ENCODE results near the gene MCHR1. TPM values are rescaled to one million over a fixed set of nuclear protein-coding genes. Genes with fewer than 3 reads are reported as not detected.

MCHR1 gene
- total and polyA plus RNA-seq, 2 experiments from 2014 or later = 0.91 to 2.4 TPM

DNA sequence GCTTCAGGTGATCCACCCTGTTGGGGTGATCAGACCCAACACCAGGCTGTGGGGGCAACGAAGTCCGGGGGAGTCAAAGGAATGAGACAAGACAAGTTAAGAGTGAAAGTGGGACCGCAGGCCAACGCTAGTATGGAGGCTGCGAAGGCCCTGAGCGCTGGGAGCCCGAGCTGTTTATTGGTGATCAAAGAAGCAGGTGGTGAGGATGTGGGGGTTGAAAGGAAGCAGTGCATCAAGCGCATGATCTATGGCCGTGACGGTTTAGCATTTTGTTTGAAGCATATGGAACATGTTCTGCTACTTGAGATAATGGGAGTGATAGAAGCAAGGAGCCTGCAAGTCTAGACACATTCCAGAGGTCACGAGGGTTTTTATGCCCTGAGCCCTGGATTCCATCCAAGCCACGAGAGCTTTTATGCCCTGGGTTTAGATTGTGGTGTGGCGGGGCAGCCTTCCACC lies 49.5 kb downstream of the MCHR1 start:
- Histone ChIP-seq H3K4me1 (ENCODE audit: insufficient read depth) (peaks cover 38% of the 10 kb centered on the region), H3F3A (replicated peaks; ENCODE audit: low read depth) (peaks cover 8% of the 10 kb centered on the region), H3K4me2 (peak overlapping the region; percentile 63; the same call in 1 of the 2 replicates), H3K4me3 (no peak overlapping the region), H3K36me3 (ENCODE audit: insufficient read depth) (no peaks in the 10 kb centered on the region), H3K9me2 (ENCODE audit: insufficient read depth) (no peaks in the 10 kb centered on the region), H2AFZ (peak overlapping the region; percentile 84), H4K20me1 (replicated peaks; ENCODE audit: insufficient read depth) (no peaks in the 10 kb centered on the region), H3K27ac (ENCODE audit: low read depth) (peak overlapping the region; percentile 85), H3K27me3 (ENCODE audit: insufficient read depth) (no peaks in the 10 kb centered on the region), H3K79me2 (replicated peaks; ENCODE audit: insufficient read depth) (no peaks in the 10 kb centered on the region)
- H3K27ac Mint-ChIP-seq = 0 out of 2 replicates have a peak overlapping the region, but pooled peaks have one; percentile 20
- H3K4me3 Mint-ChIP-seq = no peak overlapping the region; the same call in 2 of the 3 replicates
- no peak for DNase-seq (ENCODE audit: low spot score)
- H3K4me1 Mint-ChIP-seq = peaks cover 34% of the 10 kb centered on the region
- H3K36me3 Mint-ChIP-seq (ENCODE audit: low read depth) = 0 out of 3 replicates have a peak, but pooled peaks cover 3% of the 10 kb centered on the region
- no peaks in the 10 kb centered on the region for H3K27me3 Mint-ChIP-seq (ENCODE audit: insufficient read depth, low read depth, poor library complexity)
- H3K9me3 Mint-ChIP-seq = 0 out of 3 replicates have a peak, but pooled peaks cover 5% of the 10 kb centered on the region
- no peak for ATAC-seq
- TF ChIP-seq EZH2phosphoT487 (IDR thresholded peaks at IDR 0.05; ENCODE audit: unreplicated experiment) (no peak), EZH2 (IDR thresholded peaks at IDR 0.05; ENCODE audit: low read depth, unreplicated experiment) (no peak), ETS1 (IDR thresholded peaks at IDR 0.05) (no peak), CTCF (conservative IDR thresholded peaks at IDR 0.05; ENCODE audit: low read depth in 2 of 2) (no peak), ZNF462 (CRISPR knock-in tag; IDR thresholded peaks at IDR 0.05) (no peak)

Measured in GM23338 (cell line).